ENCODE data around the gene PAGR1. TPM values are rescaled to one million over a fixed set of nuclear protein-coding genes. Genes with fewer than 3 reads are reported as not detected.
"Not testable (repeated sequence)": the region's sequence is repeated elsewhere in the genome, so short reads cannot be mapped to it uniquely, and the experiment has no call there.

Gene PAGR1
- total RNA-seq, 1 donor from 2014 or later = 29.1 TPM

GRCh38 chr16:29862884-29863668, 47.1 kb downstream of the PAGR1 start, which contains the start of gene CDIPT:
CDIPT (minus strand) TSS chr16:29863226; CDS start chr16:29862857, 369 bp downstream.
- DNase-seq (ENCODE audit: extremely low spot score, unreplicated experiment) = peak; percentile 94
- Mint-ChIP-seq H3K27ac (ENCODE audit: unreplicated experiment) (peak within 1 kb of the TSS; percentile 99), H3K36me3 (ENCODE audit: unreplicated experiment) (peaks cover 20% of the 10 kb centered on the region), H3K4me1 (ENCODE audit: unreplicated experiment) (peaks cover 16% of the 10 kb centered on the region), H3K27me3 (ENCODE audit: unreplicated experiment) (no peaks in the 10 kb centered on the region), H3K9me3 (ENCODE audit: unreplicated experiment) (no peaks in the 10 kb centered on the region), H3K4me3 (ENCODE audit: unreplicated experiment) (peak within 1 kb of the TSS; percentile 98)
- TF ChIP-seq CTCF (IDR thresholded peaks at IDR 0.05) = peak; percentile 63

DNA sequence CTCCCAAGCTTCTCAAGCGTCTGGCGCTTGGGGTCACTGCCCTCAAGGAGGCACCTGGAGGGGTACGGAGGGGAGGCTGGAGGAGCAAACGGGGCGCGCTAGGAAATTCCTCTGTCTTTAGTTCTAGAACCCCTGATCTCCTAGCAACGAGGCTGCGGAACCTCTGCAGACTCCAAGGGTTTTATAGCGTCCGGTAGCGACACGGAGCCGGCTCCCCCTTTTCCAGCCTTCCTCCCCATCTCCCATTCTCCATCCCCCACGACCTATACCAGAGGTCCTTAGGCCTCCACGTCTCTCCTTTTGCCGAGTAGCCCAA, 47.7 kb downstream of the PAGR1 start:
- peaks cover 15% of the 10 kb centered on the region for H3K36me3 Mint-ChIP-seq (ENCODE audit: unreplicated experiment)
- no peaks in the 10 kb centered on the region for H3K9me3 Mint-ChIP-seq (ENCODE audit: unreplicated experiment)
- H3K4me1 Mint-ChIP-seq (ENCODE audit: unreplicated experiment) = peaks cover 16% of the 10 kb centered on the region
- TF ChIP-seq CTCF (IDR thresholded peaks at IDR 0.05) = no peak
- H3K27me3 Mint-ChIP-seq (ENCODE audit: unreplicated experiment) = no peaks in the 10 kb centered on the region
- peak overlapping the region; percentile 99 for H3K27ac Mint-ChIP-seq (ENCODE audit: unreplicated experiment)
- peak overlapping the region; percentile 98 for H3K4me3 Mint-ChIP-seq (ENCODE audit: unreplicated experiment)
- no peak for DNase-seq (ENCODE audit: extremely low spot score, unreplicated experiment)

GRCh38 chr16:29864205-29864604, 48.3 kb downstream of the PAGR1 start:
- no peak overlapping the region for H3K4me3 Mint-ChIP-seq (ENCODE audit: unreplicated experiment)
- peaks cover 11% of the 10 kb centered on the region for H3K36me3 Mint-ChIP-seq (ENCODE audit: unreplicated experiment)
- peaks cover 16% of the 10 kb centered on the region for H3K4me1 Mint-ChIP-seq (ENCODE audit: unreplicated experiment)
- no peaks in the 10 kb centered on the region for H3K27me3 Mint-ChIP-seq (ENCODE audit: unreplicated experiment)
- no peak for DNase-seq (ENCODE audit: extremely low spot score, unreplicated experiment)
- H3K9me3 Mint-ChIP-seq (ENCODE audit: unreplicated experiment) = no peaks in the 10 kb centered on the region
- no peak for TF ChIP-seq CTCF (IDR thresholded peaks at IDR 0.05)
- H3K27ac Mint-ChIP-seq (ENCODE audit: unreplicated experiment) = no peak overlapping the region

DNA sequence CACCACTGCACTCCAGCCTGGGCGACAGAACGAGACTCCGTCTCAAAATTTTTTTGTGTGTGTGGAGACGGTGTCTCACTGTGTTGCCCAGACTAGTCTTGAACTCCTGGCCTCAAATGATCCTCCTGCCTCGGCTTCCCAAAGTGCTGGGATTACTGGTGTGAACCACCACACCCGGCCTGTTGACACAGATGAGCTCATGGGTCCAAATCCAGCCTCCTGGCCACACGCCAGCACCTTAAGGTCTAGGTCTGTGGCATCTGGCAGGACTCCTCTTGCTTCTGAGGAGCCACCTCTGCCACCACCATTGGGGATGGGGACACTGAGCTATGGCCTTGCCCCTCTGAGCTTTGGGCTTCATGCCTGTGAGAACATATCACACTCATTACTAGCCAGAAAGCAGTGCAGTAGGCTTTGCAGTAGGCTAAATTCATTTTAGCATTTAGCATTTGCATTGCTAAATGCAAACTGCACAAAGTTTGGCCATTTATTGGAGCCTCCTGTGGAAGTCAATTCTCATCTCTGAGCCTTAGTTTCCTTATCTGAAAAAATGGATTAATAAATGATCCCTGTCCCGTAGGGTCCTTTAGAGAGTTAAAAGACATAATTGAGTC, 52.6 kb downstream of the PAGR1 start:
- Mint-ChIP-seq H3K36me3 (ENCODE audit: unreplicated experiment) (no peaks in the 10 kb centered on the region), H3K9me3 (ENCODE audit: unreplicated experiment) (no peaks in the 10 kb centered on the region), H3K27me3 (ENCODE audit: unreplicated experiment) (no peaks in the 10 kb centered on the region), H3K4me1 (ENCODE audit: unreplicated experiment) (peaks cover under 1% of the 10 kb centered on the region), H3K4me3 (ENCODE audit: unreplicated experiment) (no peak overlapping the region), H3K27ac (ENCODE audit: unreplicated experiment) (no peak overlapping the region)
- DNase-seq (ENCODE audit: extremely low spot score, unreplicated experiment) = no peak
- TF ChIP-seq CTCF (IDR thresholded peaks at IDR 0.05) = no peak

DNA sequence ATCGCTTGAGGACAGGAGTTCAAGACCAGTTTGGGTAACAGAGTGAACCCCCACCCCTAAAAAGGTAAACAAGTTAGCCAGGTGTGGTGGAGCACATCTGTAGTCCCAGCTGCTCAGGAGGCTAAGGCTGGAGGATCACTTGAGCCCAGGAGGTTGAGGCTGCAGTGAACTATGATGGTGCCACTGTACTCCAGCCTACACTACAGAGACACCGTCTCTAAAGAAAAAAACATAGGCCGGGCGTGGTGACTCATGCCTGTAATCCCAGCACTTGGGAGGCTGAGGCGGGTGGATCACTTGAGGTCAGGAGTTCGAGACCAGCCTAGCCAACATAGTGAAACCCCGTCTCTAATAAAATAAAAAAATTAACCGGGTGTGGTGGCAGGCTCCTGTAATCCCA, 53.1 kb downstream of the PAGR1 start:
- H3K36me3 Mint-ChIP-seq (ENCODE audit: unreplicated experiment); H3K27ac Mint-ChIP-seq (ENCODE audit: unreplicated experiment); H3K27me3 Mint-ChIP-seq (ENCODE audit: unreplicated experiment); H3K4me3 Mint-ChIP-seq (ENCODE audit: unreplicated experiment); H3K9me3 Mint-ChIP-seq (ENCODE audit: unreplicated experiment); H3K4me1 Mint-ChIP-seq (ENCODE audit: unreplicated experiment); DNase-seq (ENCODE audit: extremely low spot score, unreplicated experiment): not testable (repeated sequence)

Other genes starting within 250 kb of the PAGR1 start
- gene SPN, start 152.9 kb upstream of the PAGR1 start, total RNA-seq = not detected in 2 replicates
- gene QPRT, start 137.0 kb upstream of the PAGR1 start, total RNA-seq = 23.5 and 30.1 TPM in 2 replicates
- gene C16orf54, start 70.2 kb upstream of the PAGR1 start, total RNA-seq = not detected in 2 replicates
- not detected in 2 replicates for gene ZG16, start 37.9 kb upstream of the PAGR1 start, total RNA-seq
- 20.0 and 23.0 TPM in 2 replicates for gene KIF22, start 25.4 kb upstream of the PAGR1 start, total RNA-seq
- gene MAZ, start 9.6 kb upstream of the PAGR1 start, total RNA-seq = 304 and 305 TPM in 2 replicates
- 8.8 and 13.4 TPM in 2 replicates for gene PRRT2, start 4.0 kb upstream of the PAGR1 start, total RNA-seq
- gene MVP, start 4.3 kb downstream of the PAGR1 start, total RNA-seq = 150 and 157 TPM in 2 replicates
- 104 and 108 TPM in 2 replicates for gene CDIPT, start 47.1 kb downstream of the PAGR1 start, total RNA-seq
- 17.6 and 19.3 TPM in 2 replicates for gene SEZ6L2, start 83.4 kb downstream of the PAGR1 start, total RNA-seq
- 1.0 and 1.2 TPM in 2 replicates for gene ASPHD1, start 84.3 kb downstream of the PAGR1 start, total RNA-seq
- gene KCTD13, start 110.1 kb downstream of the PAGR1 start, total RNA-seq = 20.5 and 22.3 TPM in 2 replicates
- 119 and 139 TPM in 2 replicates for gene TMEM219, start 145.9 kb downstream of the PAGR1 start, total RNA-seq
- gene TAOK2, start 157.7 kb downstream of the PAGR1 start, total RNA-seq = 44.4 and 48.8 TPM in 2 replicates
- 11.5 and 12.5 TPM in 2 replicates for gene HIRIP3, start 179.5 kb downstream of the PAGR1 start, total RNA-seq
- 72.4 and 77.0 TPM in 2 replicates for gene INO80E, start 180.1 kb downstream of the PAGR1 start, total RNA-seq
- gene DOC2A, start 194.9 kb downstream of the PAGR1 start, total RNA-seq = 1.3 TPM in 2 replicates
- gene C16orf92, start 207.0 kb downstream of the PAGR1 start, total RNA-seq = not detected in 2 replicates
- 0.32 and 0.52 TPM in 2 replicates for gene TLCD3B, start 215.1 kb downstream of the PAGR1 start, total RNA-seq
- 750 and 765 TPM in 2 replicates for gene ALDOA, start 249.6 kb downstream of the PAGR1 start, total RNA-seq

Measured in osteocyte (in vitro differentiated cells).